ENCODE measurements around the gene TAF1C.

DNA sequence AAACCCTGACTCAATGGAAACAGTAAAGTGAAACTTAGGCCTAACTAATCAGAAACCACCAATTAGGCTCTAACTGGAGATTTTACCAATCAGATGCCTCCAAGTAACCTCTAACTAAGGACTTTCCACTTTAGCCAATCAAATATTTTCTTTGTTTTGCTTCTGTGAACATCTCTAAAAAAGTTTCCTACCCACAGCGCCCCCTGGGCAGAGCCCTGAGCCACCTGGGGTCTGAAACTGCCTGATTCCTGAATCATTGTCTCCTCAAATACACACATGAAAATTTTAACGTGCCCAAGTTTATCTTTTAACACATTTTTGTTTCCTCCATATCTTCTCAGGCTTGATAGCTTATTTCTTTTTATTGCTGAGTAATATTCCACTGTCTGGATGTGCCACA lies 23.1 kb upstream of the TAF1C start:
- no peak for TF ChIP-seq POLR2A (IDR thresholded peaks at IDR 0.05)
- no peak for TF ChIP-seq EP300 (IDR thresholded peaks at IDR 0.05)
- TF ChIP-seq, protein P1, sequence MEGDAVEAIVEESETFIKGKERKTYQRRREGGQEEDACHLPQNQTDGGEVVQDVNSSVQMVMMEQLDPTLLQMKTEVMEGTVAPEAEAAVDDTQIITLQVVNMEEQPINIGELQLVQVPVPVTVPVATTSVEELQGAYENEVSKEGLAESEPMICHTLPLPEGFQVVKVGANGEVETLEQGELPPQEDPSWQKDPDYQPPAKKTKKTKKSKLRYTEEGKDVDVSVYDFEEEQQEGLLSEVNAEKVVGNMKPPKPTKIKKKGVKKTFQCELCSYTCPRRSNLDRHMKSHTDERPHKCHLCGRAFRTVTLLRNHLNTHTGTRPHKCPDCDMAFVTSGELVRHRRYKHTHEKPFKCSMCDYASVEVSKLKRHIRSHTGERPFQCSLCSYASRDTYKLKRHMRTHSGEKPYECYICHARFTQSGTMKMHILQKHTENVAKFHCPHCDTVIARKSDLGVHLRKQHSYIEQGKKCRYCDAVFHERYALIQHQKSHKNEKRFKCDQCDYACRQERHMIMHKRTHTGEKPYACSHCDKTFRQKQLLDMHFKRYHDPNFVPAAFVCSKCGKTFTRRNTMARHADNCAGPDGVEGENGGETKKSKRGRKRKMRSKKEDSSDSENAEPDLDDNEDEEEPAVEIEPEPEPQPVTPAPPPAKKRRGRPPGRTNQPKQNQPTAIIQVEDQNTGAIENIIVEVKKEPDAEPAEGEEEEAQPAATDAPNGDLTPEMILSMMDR (IDR thresholded peaks at IDR 0.05) = no peak
- no peak for TF ChIP-seq POLR2AphosphoS5 (IDR thresholded peaks at IDR 0.05)

Data from sigmoid colon (tissue), 4 donors.